ENCODE measurements around the gene CRKL. TPM values are rescaled to one million over a fixed set of nuclear protein-coding genes. Genes with fewer than 3 reads are reported as not detected.

CRKL gene
- total RNA-seq, 1 donor from 2014 or later = 86.3 TPM

DNA sequence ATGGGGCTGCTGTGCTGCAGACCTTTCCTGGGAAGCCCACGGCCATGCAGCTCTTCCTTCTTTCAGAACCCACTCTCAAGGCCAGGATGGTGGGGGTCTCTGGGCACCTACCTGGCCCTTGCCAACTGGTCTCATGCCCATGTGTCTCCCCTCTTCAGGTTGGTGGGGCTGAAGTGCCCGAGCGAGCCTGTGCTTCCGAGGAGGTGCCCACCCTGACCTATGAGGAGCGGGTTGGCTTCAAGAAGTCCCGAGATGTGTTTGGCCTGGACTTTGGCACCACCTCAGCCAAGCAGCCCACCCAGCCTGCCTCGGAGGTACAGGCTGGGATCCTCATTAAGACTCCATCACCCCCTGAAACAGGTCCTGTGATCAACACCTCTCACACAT is 74.8 kb downstream of the CRKL start:
- H3K36me3 Mint-ChIP-seq (ENCODE audit: insufficient read depth) = peaks cover 2% of the 10 kb centered on the region
- no peaks in the 10 kb centered on the region for H3K27me3 Mint-ChIP-seq
- DNase-seq (ENCODE audit: low spot score, unreplicated experiment) = no peak
- H3K27ac Mint-ChIP-seq = no peak overlapping the region
- TF ChIP-seq, protein P1, sequence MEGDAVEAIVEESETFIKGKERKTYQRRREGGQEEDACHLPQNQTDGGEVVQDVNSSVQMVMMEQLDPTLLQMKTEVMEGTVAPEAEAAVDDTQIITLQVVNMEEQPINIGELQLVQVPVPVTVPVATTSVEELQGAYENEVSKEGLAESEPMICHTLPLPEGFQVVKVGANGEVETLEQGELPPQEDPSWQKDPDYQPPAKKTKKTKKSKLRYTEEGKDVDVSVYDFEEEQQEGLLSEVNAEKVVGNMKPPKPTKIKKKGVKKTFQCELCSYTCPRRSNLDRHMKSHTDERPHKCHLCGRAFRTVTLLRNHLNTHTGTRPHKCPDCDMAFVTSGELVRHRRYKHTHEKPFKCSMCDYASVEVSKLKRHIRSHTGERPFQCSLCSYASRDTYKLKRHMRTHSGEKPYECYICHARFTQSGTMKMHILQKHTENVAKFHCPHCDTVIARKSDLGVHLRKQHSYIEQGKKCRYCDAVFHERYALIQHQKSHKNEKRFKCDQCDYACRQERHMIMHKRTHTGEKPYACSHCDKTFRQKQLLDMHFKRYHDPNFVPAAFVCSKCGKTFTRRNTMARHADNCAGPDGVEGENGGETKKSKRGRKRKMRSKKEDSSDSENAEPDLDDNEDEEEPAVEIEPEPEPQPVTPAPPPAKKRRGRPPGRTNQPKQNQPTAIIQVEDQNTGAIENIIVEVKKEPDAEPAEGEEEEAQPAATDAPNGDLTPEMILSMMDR (IDR thresholded peaks at IDR 0.05; ENCODE audit: unreplicated experiment) = no peak
- no peaks in the 10 kb centered on the region for H3K4me1 Mint-ChIP-seq (ENCODE audit: low read depth)
- H3K4me3 Mint-ChIP-seq (ENCODE audit: low read depth) = no peak overlapping the region
- H3K9me3 Mint-ChIP-seq (ENCODE audit: low read depth) = no peaks in the 10 kb centered on the region

DNA sequence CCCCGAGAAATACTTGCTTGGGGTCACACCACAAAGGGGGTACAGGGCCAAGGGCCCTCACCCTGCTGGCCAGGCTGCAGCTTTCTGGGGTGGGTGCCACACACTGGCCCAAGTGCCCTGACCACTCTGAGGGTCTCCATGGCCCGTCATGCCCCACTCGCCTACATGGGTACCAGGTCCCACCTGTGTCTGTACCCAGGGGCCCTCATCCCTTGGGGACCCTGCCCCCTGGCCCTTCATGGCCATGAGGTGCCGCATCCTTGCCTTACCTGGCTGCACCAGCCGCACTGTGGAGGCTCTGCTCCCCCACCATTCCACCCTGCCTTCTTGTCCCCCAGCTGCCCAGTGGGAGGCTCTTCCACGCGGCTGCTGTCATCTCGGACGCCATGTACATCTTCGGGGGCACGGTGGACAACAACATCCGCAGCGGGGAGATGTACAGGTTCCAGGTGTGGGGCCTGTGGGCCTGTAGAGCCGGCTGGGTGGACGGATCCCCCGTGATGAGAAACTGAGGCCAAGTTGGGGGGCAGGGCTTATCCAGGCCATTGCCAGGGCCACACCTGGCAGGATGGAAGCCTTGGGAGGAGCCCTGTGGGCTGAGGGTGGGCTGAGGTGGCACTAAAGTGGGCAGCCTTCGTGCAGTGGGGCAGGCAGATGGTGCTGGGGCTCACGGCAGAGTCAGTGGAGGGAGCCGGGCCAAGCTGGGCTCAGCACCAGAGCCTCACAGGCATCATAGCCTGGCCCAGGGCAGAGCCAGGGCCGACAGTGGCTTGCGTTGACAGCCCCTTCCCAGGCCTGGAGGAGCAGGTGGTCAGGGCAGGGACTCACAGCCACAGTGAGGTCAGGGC is 75.5 kb downstream of the CRKL start:
- no peak for DNase-seq (ENCODE audit: low spot score, unreplicated experiment)
- Mint-ChIP-seq H3K36me3 (ENCODE audit: insufficient read depth) (peaks cover 2% of the 10 kb centered on the region), H3K4me1 (ENCODE audit: low read depth) (no peaks in the 10 kb centered on the region), H3K27me3 (no peaks in the 10 kb centered on the region), H3K9me3 (ENCODE audit: low read depth) (no peaks in the 10 kb centered on the region), H3K4me3 (ENCODE audit: low read depth) (no peak overlapping the region), H3K27ac (no peak overlapping the region)
- TF ChIP-seq, protein P1 (IDR thresholded peaks at IDR 0.05; ENCODE audit: unreplicated experiment) = no peak

- DNase-seq (ENCODE audit: low spot score, unreplicated experiment) = no peak
- TF ChIP-seq, protein P1 (IDR thresholded peaks at IDR 0.05; ENCODE audit: unreplicated experiment) = no peak
- no peaks in the 10 kb centered on the region for H3K9me3 Mint-ChIP-seq (ENCODE audit: low read depth)
- peaks cover 2% of the 10 kb centered on the region for H3K36me3 Mint-ChIP-seq (ENCODE audit: insufficient read depth)
- H3K27me3 Mint-ChIP-seq = no peaks in the 10 kb centered on the region
- no peaks in the 10 kb centered on the region for H3K4me1 Mint-ChIP-seq (ENCODE audit: low read depth)
- H3K27ac Mint-ChIP-seq = no peak overlapping the region
- no peak overlapping the region for H3K4me3 Mint-ChIP-seq (ENCODE audit: low read depth)
These were observed 76.3 kb downstream of the CRKL start for GRCh38 chr22:20993304-20994127.

GRCh38 chr22:20994128-20994901 is 77.1 kb downstream of the CRKL start:
- Mint-ChIP-seq H3K27ac (no peak overlapping the region), H3K36me3 (ENCODE audit: insufficient read depth) (peaks cover 2% of the 10 kb centered on the region), H3K9me3 (ENCODE audit: low read depth) (no peaks in the 10 kb centered on the region), H3K4me3 (ENCODE audit: low read depth) (no peak overlapping the region), H3K27me3 (no peaks in the 10 kb centered on the region), H3K4me1 (ENCODE audit: low read depth) (no peaks in the 10 kb centered on the region)
- DNase-seq (ENCODE audit: low spot score, unreplicated experiment) = no peak
- TF ChIP-seq, protein P1 (IDR thresholded peaks at IDR 0.05; ENCODE audit: unreplicated experiment) = no peak

- peaks cover 2% of the 10 kb centered on the region for H3K36me3 Mint-ChIP-seq (ENCODE audit: insufficient read depth)
These were observed 77.7 kb downstream of the CRKL start for GRCh38 chr22:20994902-20995241.

More at GRCh38 chr22:20994902-20995241, 77.7 kb downstream of the CRKL start:
- Mint-ChIP-seq H3K27me3 (no peaks in the 10 kb centered on the region), H3K9me3 (ENCODE audit: low read depth) (no peaks in the 10 kb centered on the region), H3K4me3 (ENCODE audit: low read depth) (no peak overlapping the region), H3K4me1 (ENCODE audit: low read depth) (no peaks in the 10 kb centered on the region), H3K27ac (no peak overlapping the region)
- TF ChIP-seq, protein P1 (IDR thresholded peaks at IDR 0.05; ENCODE audit: unreplicated experiment) = no peak
- no peak for DNase-seq (ENCODE audit: low spot score, unreplicated experiment)

Data from progenitor cell of endocrine pancreas (in vitro differentiated cells).